Fibroblast of lung (primary cell): ENCODE data around the gene OR2V1. TPM values are rescaled to one million over a fixed set of nuclear protein-coding genes. Genes with fewer than 3 reads are reported as not detected.
"Not testable (repeated sequence)": the region's sequence is repeated elsewhere in the genome, so short reads cannot be mapped to it uniquely, and the experiment has no call there.

Experiments used
- DNase-seq, 2 donors: peaks; one replicate each; pipeline versions ENCODE4 v3.0.0 to v3.0.0-alpha.2; 2010; ENCODE audit warnings: low read depth in 2 of 2
- H2AFZ ChIP-seq: 2 replicates; pipeline ENCODE4 v1.5.1; 2012; ENCODE audit warnings: low read length, control low read depth, inconsistent platforms
- H3K27ac ChIP-seq: 2 replicates; pipeline ENCODE4 v1.5.1; 2011; ENCODE audit warnings: low read length, control low read depth; ENCODE audit not compliant: insufficient read depth
- H3K27me3 ChIP-seq: 2 replicates; pipeline ENCODE4 v1.5.1; 2011; ENCODE audit warnings: mild to moderate bottlenecking, low read length; ENCODE audit not compliant: control insufficient read depth, insufficient read depth
- H3K36me3 ChIP-seq: 2 replicates; pipeline ENCODE4 v1.5.1; 2011; ENCODE audit warnings: low read length; ENCODE audit not compliant: control insufficient read depth, insufficient read depth
- H3K4me1 ChIP-seq: 2 replicates; pipeline ENCODE4 v1.5.1; 2011; ENCODE audit warnings: low read length; ENCODE audit not compliant: control insufficient read depth, insufficient read depth; ENCODE audit errors: extremely low read depth
- H3K4me2 ChIP-seq: 2 replicates; pipeline ENCODE4 v1.5.1; 2011; ENCODE audit warnings: low read length, control low read depth; ENCODE audit not compliant: insufficient read depth; ENCODE audit errors: extremely low read depth
- H3K4me3 ChIP-seq, 4 experiments: fragments of 200-600 bp in 1 of 4; sonication (generic) in 1 of 4; replicated peaks in 1 of 4; 2 replicates each; pipeline ENCODE4 v1.5.1; 2011 to 2016; ENCODE audit warnings: low read length in 4 of 4, low read depth in 3 of 4, mild to moderate bottlenecking in 3 of 4, control low read depth in 2 of 4, inconsistent platforms in 1 of 4, mixed read lengths in 1 of 4; ENCODE audit not compliant: insufficient read depth in 1 of 4; ENCODE audit errors: control extremely low read depth in 1 of 4
- H3K79me2 ChIP-seq: 2 replicates; pipeline ENCODE4 v1.5.1; 2012; ENCODE audit warnings: mild to moderate bottlenecking, low read length, inconsistent platforms; ENCODE audit not compliant: control insufficient read depth, insufficient read depth
- H3K9ac ChIP-seq: 2 replicates; pipeline ENCODE4 v1.5.1; 2011; ENCODE audit warnings: mild to moderate bottlenecking, low read length, control low read depth; ENCODE audit not compliant: insufficient read depth
- H3K9me3 ChIP-seq: 2 replicates; pipeline ENCODE4 v1.5.1; 2012; ENCODE audit warnings: low read depth, low read length; ENCODE audit not compliant: control insufficient read depth, insufficient read depth
- H4K20me1 ChIP-seq: 2 replicates; pipeline ENCODE4 v1.5.1; 2011; ENCODE audit warnings: low read length; ENCODE audit not compliant: control insufficient read depth, insufficient read depth; ENCODE audit errors: extremely low read depth
- CTCF ChIP-seq, 2 donors: IDR thresholded peaks in 1 of 2; conservative IDR thresholded peaks in 1 of 2; 1 replicate in 1 of 2; 2 replicates in 1 of 2; pipeline ENCODE4 v1.5.1; 2011 to 2012; ENCODE audit warnings: low read length in 2 of 2, control low read depth in 1 of 2, inconsistent platforms in 1 of 2, low read depth in 1 of 2, mild to moderate bottlenecking in 1 of 2
- EZH2 ChIP-seq: IDR thresholded peaks from 2 replicates; pipeline ENCODE4 v1.5.1; 2012; ENCODE audit warnings: low read length, control low read depth, mild to moderate bottlenecking; ENCODE audit errors: missing control alignments
- polyA plus RNA-seq, 2 donors: library from polyadenylated mRNA; depleted of rRNA in 1 of 2; stranded (reverse) in 1 of 2; unstranded in 1 of 2; fragments of >200 nt; gene quantifications; 2 replicates each; pipeline ENCODE4 v1.2.1, GENCODE V29; 2011 to 2012; ENCODE audit warnings: missing spikeins in 1 of 2
- total RNA-seq: library from RNA; depleted of rRNA; stranded (reverse); fragments of >200 nt; gene quantifications from 2 replicates; pipeline ENCODE4 v1.2.1, GENCODE V29; 2014

Gene OR2V1
- total and polyA plus RNA-seq, 2 donors (not counting 1 experiment from before 2014, with no cell fraction given), result not detected

DNA sequence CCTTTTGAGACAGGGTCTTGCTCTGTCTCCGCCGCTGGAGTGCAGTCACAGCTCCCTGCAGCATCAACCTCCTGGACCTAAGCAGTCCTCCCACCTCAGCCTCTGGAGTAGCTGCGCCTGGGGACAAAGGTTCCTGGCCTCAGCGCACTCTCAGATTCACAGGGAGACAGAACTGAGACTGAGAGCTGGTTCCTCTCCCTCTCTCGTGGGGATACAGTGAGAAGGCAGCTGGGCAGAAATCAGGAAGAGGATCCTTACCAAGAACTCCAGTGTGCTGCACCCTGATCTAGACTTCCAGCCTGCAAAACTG lies 26.8 kb downstream of the OR2V1 start:
- DNase-seq, H3K9me3 ChIP-seq, H3K9ac ChIP-seq, H4K20me1 ChIP-seq, H3K36me3 ChIP-seq, H3K27ac ChIP-seq, H3K4me1 ChIP-seq, H3K4me3 ChIP-seq, H3K79me2 ChIP-seq: not testable (repeated sequence)
- peaks cover 11% of the 10 kb centered on the region for H3K27me3 ChIP-seq
- H2AFZ ChIP-seq, result peak overlapping the region; percentile 39
- peak overlapping the region; percentile 25 for H3K4me2 ChIP-seq

- H3K4me3 ChIP-seq, H3K9ac ChIP-seq, DNase-seq, H2AFZ ChIP-seq, H3K27me3 ChIP-seq, H3K27ac ChIP-seq, H3K36me3 ChIP-seq, H3K4me2 ChIP-seq, H3K79me2 ChIP-seq, H3K4me1 ChIP-seq, H3K9me3 ChIP-seq, H4K20me1 ChIP-seq: not testable (repeated sequence)
Measured at GRCh38 chr5:181101930-181102674, 28.9 kb downstream of the OR2V1 start.

- H3K36me3 ChIP-seq, H3K79me2 ChIP-seq, H3K4me1 ChIP-seq, H3K4me3 ChIP-seq, H3K27me3 ChIP-seq, H2AFZ ChIP-seq, H3K9ac ChIP-seq, H3K27ac ChIP-seq, H3K9me3 ChIP-seq, H4K20me1 ChIP-seq, DNase-seq, H3K4me2 ChIP-seq: not testable (repeated sequence)
Measured at GRCh38 chr5:181101030-181101641, 29.8 kb downstream of the OR2V1 start.

DNA sequence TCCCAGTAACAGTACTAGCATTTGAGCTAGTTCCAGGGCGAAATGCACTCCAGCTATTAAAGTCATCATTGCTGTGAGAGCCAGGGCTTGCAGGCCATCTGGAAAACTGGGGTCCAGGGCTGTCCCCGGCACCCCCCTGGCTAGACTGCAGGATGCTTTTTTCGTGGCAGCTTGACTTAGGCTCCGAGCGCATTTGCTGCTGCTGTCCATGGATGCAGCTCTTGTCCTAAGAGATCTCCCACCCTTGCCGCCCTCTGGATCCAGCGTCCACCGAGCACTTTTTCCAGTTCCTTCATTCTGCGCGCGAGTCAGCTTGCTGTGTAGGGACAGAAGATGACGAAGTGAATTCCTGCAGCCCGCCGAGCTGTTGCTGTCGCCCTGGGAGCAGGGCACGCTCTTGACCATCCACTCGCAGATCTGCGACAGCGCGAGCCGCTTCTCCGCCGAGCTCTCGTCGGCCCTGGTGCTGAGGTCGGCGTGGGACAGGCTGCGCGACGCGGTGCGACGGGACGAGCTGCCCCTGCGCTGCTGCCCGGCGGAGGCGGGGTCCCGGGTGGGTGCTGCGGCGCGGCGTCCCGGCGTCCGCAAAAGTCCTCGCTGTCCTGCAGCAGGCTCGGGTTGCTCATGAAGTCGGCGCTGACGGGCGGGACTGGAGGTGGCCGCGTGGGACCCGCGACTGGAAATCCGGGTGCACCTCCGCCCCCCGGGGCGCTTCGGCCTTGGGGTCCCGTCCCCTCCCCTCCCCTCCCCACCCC lies 30.7 kb downstream of the OR2V1 start:
- peak overlapping the region; percentile 54 for H3K4me2 ChIP-seq
- H3K79me2 ChIP-seq, result no peaks in the 10 kb centered on the region
- H2AFZ ChIP-seq, result peak overlapping the region; percentile 19
- no peaks in the 10 kb centered on the region for H3K4me1 ChIP-seq
- H3K9ac ChIP-seq, result no peak overlapping the region
- no peak overlapping the region for H3K27ac ChIP-seq
- H3K27me3 ChIP-seq, result peaks cover 8% of the 10 kb centered on the region
- peak in 1 of 2 donors; percentile 4 for DNase-seq
- TF ChIP-seq EZH2, result no peak
- no peak for TF ChIP-seq CTCF (conservative IDR thresholded peaks at IDR 0.05 in 1 of 2, IDR thresholded peaks at IDR 0.05 in 1 of 2; ENCODE audit: low read depth in 1 of 2, low read length in 2 of 2)
- no peak overlapping the region for H3K4me3 ChIP-seq
- no peaks in the 10 kb centered on the region for H3K9me3 ChIP-seq
- no peaks in the 10 kb centered on the region for H4K20me1 ChIP-seq
- no peaks in the 10 kb centered on the region for H3K36me3 ChIP-seq
